Tibial nerve (tissue), 4 donors: Measurements from ENCODE around the gene KCNH5. TPM values are rescaled to one million over a fixed set of nuclear protein-coding genes. Genes with fewer than 3 reads are reported as not detected.

Experiments
- DNase-seq, 2 donors: peaks; one replicate each; pipeline ENCODE4 v3.0.0-alpha.2; 2019; ENCODE audit warnings: low spot score in 2 of 2
- H3K27ac ChIP-seq, 4 donors: fragments of 200-600 bp; sonication (generic) in 3 of 4; one replicate each; pipeline ENCODE4 v1.5.1; 2017 to 2019; ENCODE audit warnings: mild to moderate bottlenecking in 1 of 4
- H3K27me3 ChIP-seq, 2 donors: fragments of 200-600 bp; sonication (generic) in 1 of 2; one replicate each; pipeline versions ENCODE4 v1.5.1 to v1.6.0; 2017 to 2019
- H3K36me3 ChIP-seq, 3 donors: fragments of 200-600 bp; sonication (generic); one replicate each; pipeline ENCODE4 v1.5.1; 2018 to 2019
- H3K4me1 ChIP-seq, 4 donors: fragments of 200-600 bp; sonication (generic) in 3 of 4; one replicate each; pipeline ENCODE4 v1.5.1; 2017 to 2019
- H3K4me3 ChIP-seq, 4 donors: fragments of 200-600 bp; sonication (generic) in 3 of 4; one replicate each; pipeline ENCODE4 v1.5.1; 2017 to 2019; ENCODE audit warnings: mild to moderate bottlenecking in 1 of 4, moderate library complexity in 1 of 4
- H3K9me3 ChIP-seq, 4 donors: fragments of 200-600 bp; sonication (generic) in 3 of 4; one replicate each; pipeline ENCODE4 v1.5.1; 2017 to 2019
- EP300 ChIP-seq, 2 donors: sonication (generic); formaldehyde crosslinking; IDR thresholded peaks; one replicate each; pipeline ENCODE4 v1.6.1; 2017; ENCODE audit warnings: antibody characterized with exemption in 2 of 2, mild to moderate bottlenecking in 1 of 2
- POLR2A ChIP-seq, 2 donors: fragments of 450-650 bp; IDR thresholded peaks; one replicate each; pipeline ENCODE4 v1.6.1; 2017; ENCODE audit warnings: antibody characterized with exemption in 2 of 2, mild to moderate bottlenecking in 2 of 2, moderate library complexity in 2 of 2
- WGBS, 2 donors: methylation state at CpG; one replicate each; pipeline ENCODE4 v1.1.5; 2018; 5-methylcytosine and 5-hydroxymethylcytosine counted together
- total RNA-seq, 4 donors: library from RNA; depleted of rRNA; stranded (reverse); fragments of >200 nt; gene quantifications; one replicate each; pipeline ENCODE4 v1.1.0, GENCODE V29; 2016
- TF ChIP-seq, protein P1 (sequence below), 5 experiments: fragments of 200-600 bp in 3 of 5; fragments of 450-650 bp in 2 of 5; sonication (generic) in 3 of 5; IDR thresholded peaks; one replicate each; pipeline ENCODE4 v1.5.1; 2016 to 2019; ENCODE audit warnings: antibody characterized with exemption in 5 of 5, mild to moderate bottlenecking in 3 of 5, moderate library complexity in 2 of 5

KCNH5 gene
- total RNA-seq, 4 donors from 2014 or later, result not detected

DNA sequence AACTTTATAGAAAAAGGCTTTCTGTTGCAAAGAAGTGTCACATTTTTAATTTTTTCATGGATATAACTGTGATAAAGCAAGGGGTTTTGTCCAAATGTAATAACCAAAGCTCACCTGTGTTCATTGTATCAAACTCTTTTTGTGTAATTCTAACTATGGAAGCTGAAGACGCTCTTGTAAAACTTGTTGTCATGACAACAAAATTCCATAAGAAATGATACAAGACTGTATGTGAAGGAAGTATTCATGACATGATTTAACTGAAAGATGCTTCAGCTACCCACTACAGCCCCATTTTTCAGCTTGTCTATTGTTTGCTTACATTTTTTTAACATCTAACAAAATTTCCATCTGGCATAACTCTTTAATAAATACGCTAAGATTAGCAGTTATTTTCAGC, 360.9 kb downstream of the KCNH5 start:
- Histone ChIP-seq H3K27me3 (no peaks in the 10 kb centered on the region), H3K27ac (no peak overlapping the region), H3K36me3 (no peaks in the 10 kb centered on the region), H3K4me1 (no peaks in the 10 kb centered on the region), H3K4me3 (no peak overlapping the region), H3K9me3 (peaks cover 0 to 8% (median 1%) of the 10 kb centered on the region in 4 donors)
- 60 to 61% methylated on average over 2 of the region's 2 CpGs for WGBS, 2 donors
- TF ChIP-seq, protein P1, sequence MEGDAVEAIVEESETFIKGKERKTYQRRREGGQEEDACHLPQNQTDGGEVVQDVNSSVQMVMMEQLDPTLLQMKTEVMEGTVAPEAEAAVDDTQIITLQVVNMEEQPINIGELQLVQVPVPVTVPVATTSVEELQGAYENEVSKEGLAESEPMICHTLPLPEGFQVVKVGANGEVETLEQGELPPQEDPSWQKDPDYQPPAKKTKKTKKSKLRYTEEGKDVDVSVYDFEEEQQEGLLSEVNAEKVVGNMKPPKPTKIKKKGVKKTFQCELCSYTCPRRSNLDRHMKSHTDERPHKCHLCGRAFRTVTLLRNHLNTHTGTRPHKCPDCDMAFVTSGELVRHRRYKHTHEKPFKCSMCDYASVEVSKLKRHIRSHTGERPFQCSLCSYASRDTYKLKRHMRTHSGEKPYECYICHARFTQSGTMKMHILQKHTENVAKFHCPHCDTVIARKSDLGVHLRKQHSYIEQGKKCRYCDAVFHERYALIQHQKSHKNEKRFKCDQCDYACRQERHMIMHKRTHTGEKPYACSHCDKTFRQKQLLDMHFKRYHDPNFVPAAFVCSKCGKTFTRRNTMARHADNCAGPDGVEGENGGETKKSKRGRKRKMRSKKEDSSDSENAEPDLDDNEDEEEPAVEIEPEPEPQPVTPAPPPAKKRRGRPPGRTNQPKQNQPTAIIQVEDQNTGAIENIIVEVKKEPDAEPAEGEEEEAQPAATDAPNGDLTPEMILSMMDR (IDR thresholded peaks at IDR 0.05), result no peak
- TF ChIP-seq EP300 (IDR thresholded peaks at IDR 0.05) (no peak), POLR2A (IDR thresholded peaks at IDR 0.05) (no peak)
- no peak for DNase-seq

GRCh38 chr14:62682208-62682607, 363.1 kb downstream of the KCNH5 start:
- WGBS, 2 donors, result 82 to 86% methylated on average over 7 of the region's 7 CpGs
- H3K27me3 ChIP-seq, result no peaks in the 10 kb centered on the region
- no peak for DNase-seq
- no peak overlapping the region for H3K27ac ChIP-seq
- no peaks in the 10 kb centered on the region for H3K36me3 ChIP-seq
- no peaks in the 10 kb centered on the region for H3K4me1 ChIP-seq
- TF ChIP-seq EP300 (IDR thresholded peaks at IDR 0.05), result no peak
- TF ChIP-seq, protein P1 (IDR thresholded peaks at IDR 0.05), result no peak
- no peak for TF ChIP-seq POLR2A (IDR thresholded peaks at IDR 0.05)
- H3K9me3 ChIP-seq, result no peaks in the 10 kb centered on the region
- no peak overlapping the region for H3K4me3 ChIP-seq

GRCh38 chr14:62674563-62675237, 370.6 kb downstream of the KCNH5 start:
- WGBS, 2 donors, result 64 to 81% methylated on average over 4 of the region's 4 CpGs

DNA sequence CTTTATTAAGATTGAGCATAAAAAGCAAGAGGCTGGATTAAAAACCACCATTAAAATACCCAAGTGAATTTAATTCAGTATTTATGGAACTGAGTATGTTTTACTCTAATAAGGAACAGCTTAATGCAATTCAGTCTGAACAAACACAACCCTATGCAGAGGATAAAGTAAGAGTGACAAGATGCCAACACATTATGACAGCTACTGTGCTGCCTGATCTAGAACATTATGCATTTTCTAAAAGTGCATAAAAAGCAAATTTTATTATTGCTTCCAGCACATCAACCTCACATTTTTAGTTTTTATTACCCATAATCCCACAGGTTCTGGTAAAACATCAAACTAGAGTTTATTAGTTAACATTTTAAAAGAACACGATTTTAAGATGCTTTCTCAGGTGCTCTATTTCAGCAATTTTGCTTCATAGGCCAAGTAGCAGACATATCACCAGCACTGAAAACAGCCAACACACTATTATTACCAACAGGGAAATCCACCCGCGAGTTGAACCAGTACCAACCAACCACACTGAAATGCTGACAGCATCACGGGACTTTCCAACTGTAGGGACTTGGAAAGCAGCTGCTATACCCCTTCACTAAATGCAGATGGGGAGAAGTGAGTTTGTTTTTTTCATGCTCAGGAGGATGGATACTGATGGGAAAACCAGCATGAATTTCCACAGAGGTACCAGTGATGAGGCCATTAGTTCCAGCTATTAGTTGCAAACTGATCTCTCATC, 372.1 kb downstream of the KCNH5 start:
- no peaks in the 10 kb centered on the region for H3K36me3 ChIP-seq
- no peaks in the 10 kb centered on the region for H3K27me3 ChIP-seq
- no peaks in the 10 kb centered on the region for H3K9me3 ChIP-seq
- no peak overlapping the region for H3K4me3 ChIP-seq
- no peak overlapping the region for H3K27ac ChIP-seq
- 79 to 92% methylated on average over 4 of the region's 4 CpGs for WGBS, 2 donors
- no peak for TF ChIP-seq EP300 (IDR thresholded peaks at IDR 0.05)
- TF ChIP-seq, protein P1 (IDR thresholded peaks at IDR 0.05), result no peak
- no peak for TF ChIP-seq POLR2A (IDR thresholded peaks at IDR 0.05)
- DNase-seq, result no peak
- H3K4me1 ChIP-seq, result no peaks in the 10 kb centered on the region

More at GRCh38 chr14:62674563-62675237, 370.6 kb downstream of the KCNH5 start:
- H3K27ac ChIP-seq, result no peak overlapping the region
- H3K27me3 ChIP-seq, result no peaks in the 10 kb centered on the region
- no peaks in the 10 kb centered on the region for H3K4me1 ChIP-seq
- no peak overlapping the region for H3K4me3 ChIP-seq
- TF ChIP-seq POLR2A (IDR thresholded peaks at IDR 0.05), result no peak
- TF ChIP-seq, protein P1 (IDR thresholded peaks at IDR 0.05), result no peak
- TF ChIP-seq EP300 (IDR thresholded peaks at IDR 0.05), result no peak
- no peaks in the 10 kb centered on the region for H3K36me3 ChIP-seq
- no peaks in the 10 kb centered on the region for H3K9me3 ChIP-seq
- DNase-seq, result no peak

DNA sequence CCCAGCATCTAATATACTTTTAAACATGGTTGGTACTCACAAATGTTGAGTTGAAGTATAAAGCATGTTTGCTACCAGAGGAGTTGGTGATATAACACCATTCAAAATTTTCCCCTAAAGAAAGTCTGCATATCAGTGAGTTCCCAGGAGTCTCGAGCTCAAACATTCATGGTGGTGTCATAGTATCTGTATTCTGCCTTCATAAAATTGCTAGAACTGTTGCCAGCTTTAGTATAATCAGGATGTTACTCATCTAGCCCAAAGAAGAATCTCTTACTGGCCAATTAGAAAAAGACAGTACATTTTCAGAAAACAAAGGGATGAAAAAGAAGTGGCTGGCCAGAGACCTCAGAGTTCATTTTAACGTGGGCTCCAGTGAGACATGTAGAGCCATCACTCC, 374.7 kb downstream of the KCNH5 start:
- no peak for DNase-seq
- TF ChIP-seq POLR2A (IDR thresholded peaks at IDR 0.05) (no peak), EP300 (IDR thresholded peaks at IDR 0.05) (no peak)
- TF ChIP-seq, protein P1 (IDR thresholded peaks at IDR 0.05), result no peak
- Histone ChIP-seq H3K27ac (no peak overlapping the region), H3K27me3 (no peaks in the 10 kb centered on the region), H3K9me3 (no peaks in the 10 kb centered on the region), H3K4me3 (no peak overlapping the region), H3K36me3 (no peaks in the 10 kb centered on the region), H3K4me1 (no peaks in the 10 kb centered on the region)
- WGBS, 2 donors, result 75 to 81% methylated on average over 2 of the region's 2 CpGs
